Right cardiac atrium (tissue), 5 donors: ENCODE data around the gene APOB. TPM values are rescaled to one million over a fixed set of nuclear protein-coding genes. Genes with fewer than 3 reads are reported as not detected.

ENCODE experiments used
- ATAC-seq, 2 donors: fragments of 200-7000 bp; cut with Tn5 transposase; one replicate each; pipeline versions ENCODE4 v1.8.0 to v1.9.1; 2020; ENCODE audit warnings: moderate library complexity in 2 of 2, mild to moderate bottlenecking in 1 of 2
- DNase-seq, 3 donors: peaks; one replicate each; pipeline ENCODE4 v3.0.0-alpha.2; 2020
- H3K27ac ChIP-seq: one replicate; pipeline ENCODE4 v1.5.1; 2013; ENCODE audit warnings: mild to moderate bottlenecking, low read length, control low read depth, moderate library complexity
- H3K27me3 ChIP-seq: one replicate; pipeline ENCODE4 v1.6.1; 2013; ENCODE audit not compliant: control insufficient read depth, insufficient read depth
- H3K4me1 ChIP-seq: one replicate; pipeline ENCODE4 v1.6.1; 2013; ENCODE audit warnings: low read length; ENCODE audit not compliant: control insufficient read depth, insufficient read depth
- H3K4me3 ChIP-seq: one replicate; pipeline ENCODE4 v1.5.1; 2013; ENCODE audit warnings: low read length, control low read depth
- H3K9me3 ChIP-seq: one replicate; pipeline ENCODE4 v1.6.1; 2013; ENCODE audit warnings: low read length; ENCODE audit not compliant: control insufficient read depth
- WGBS: extraction: QIAGEN DNeasy Blood & Tissue Kit; methylation state at CpG from one replicate; pipeline ENCODE4 v1.1.7; 2013; 5-methylcytosine and 5-hydroxymethylcytosine counted together
- intact Hi-C, 4 donors: fragments of 100-400 bp; cut with DNase I; formaldehyde crosslinking; loops; one replicate each; pipeline versions ENCODE4 v1.11.0 to v1.14.0; 2022 to 2023
- polyA plus RNA-seq: library from polyadenylated mRNA; stranded (reverse); fragments of 200-250 nt; gene quantifications from one replicate; pipeline ENCODE4 v1.2.3, GENCODE V29; 2013
- total RNA-seq, 4 donors: library from RNA; stranded (reverse); fragmentation: NEBNext Ultra II Directional; extraction: Animal tissue kit (Norgen Biotek cat#: 25700); gene quantifications; one replicate each; pipeline ENCODE4 v1.2.1, GENCODE V29; 2021
- donor health status: healthy with polysubstance abuse.
- donor health status: DM: no; HTN: yes; CAD: no.
- donor health status: DM: no; HTN: no; CAD: no.
- donor health status: DM: no; HTN: yes; CAD: no; lungs with severe emphysema.
- donor health status: DM: yes; HTN: yes; CAD: no.

APOB gene
- total and polyA plus RNA-seq, 5 donors, result 3.6 to 93.2 (median 15.8) TPM

GRCh38 chr2:20998972-20999905 lies 44.6 kb downstream of the APOB start:
- 88% methylated on average over 5 of the region's 5 CpGs for WGBS

GRCh38 chr2:20997953-20998722 lies 45.7 kb downstream of the APOB start:
- no peak overlapping the region for H3K27ac ChIP-seq
- WGBS, result 81% methylated on average over 7 of the region's 7 CpGs
- no peaks in the 10 kb centered on the region for H3K27me3 ChIP-seq
- DNase-seq (no peak), ATAC-seq (no peak)
- no peaks in the 10 kb centered on the region for H3K9me3 ChIP-seq
- intact Hi-C loops, result no loop called here
- H3K4me3 ChIP-seq, result no peak overlapping the region
- H3K4me1 ChIP-seq, result no peaks in the 10 kb centered on the region

More at GRCh38 chr2:20998972-20999905, 44.6 kb downstream of the APOB start:
- intact Hi-C loops, result no loop called here
- Histone ChIP-seq H3K27me3 (no peaks in the 10 kb centered on the region), H3K9me3 (no peaks in the 10 kb centered on the region), H3K4me1 (no peaks in the 10 kb centered on the region), H3K4me3 (no peak overlapping the region), H3K27ac (no peak overlapping the region)
- ATAC-seq (no peak), DNase-seq (no peak)

GRCh38 chr2:20994130-20994529 lies 49.7 kb downstream of the APOB start:
- no peaks in the 10 kb centered on the region for H3K4me1 ChIP-seq
- ATAC-seq (no peak), DNase-seq (no peak)
- WGBS, result 78% methylated on average over 5 of the region's 5 CpGs
- no peaks in the 10 kb centered on the region for H3K9me3 ChIP-seq
- intact Hi-C loops, result no loop called here
- no peak overlapping the region for H3K4me3 ChIP-seq
- no peaks in the 10 kb centered on the region for H3K27me3 ChIP-seq
- no peak overlapping the region for H3K27ac ChIP-seq

- intact Hi-C loops, result no loop called here
- 55% methylated on average over 8 of the region's 8 CpGs for WGBS
- Histone ChIP-seq H3K4me1 (no peaks in the 10 kb centered on the region), H3K9me3 (no peaks in the 10 kb centered on the region), H3K4me3 (no peak overlapping the region), H3K27me3 (no peaks in the 10 kb centered on the region), H3K27ac (no peak overlapping the region)
- ATAC-seq (no peak), DNase-seq (no peak)
Observed at GRCh38 chr2:20992201-20992711, 51.6 kb downstream of the APOB start.

GRCh38 chr2:20990442-20991430 lies 53.1 kb downstream of the APOB start:
- H3K9me3 ChIP-seq, result no peaks in the 10 kb centered on the region
- 80% methylated on average over 20 of the region's 20 CpGs for WGBS
- H3K27ac ChIP-seq, result no peak overlapping the region
- no peak overlapping the region for H3K4me3 ChIP-seq
- no peaks in the 10 kb centered on the region for H3K4me1 ChIP-seq
- no peaks in the 10 kb centered on the region for H3K27me3 ChIP-seq
- DNase-seq (no peak), ATAC-seq (no peak)
- intact Hi-C loops, result no loop called here

- no peaks in the 10 kb centered on the region for H3K27me3 ChIP-seq
- no peak overlapping the region for H3K4me3 ChIP-seq
- H3K27ac ChIP-seq, result no peak overlapping the region
- no peak for ATAC-seq
- intact Hi-C loops, result no loop called here
- DNase-seq, result no peak
- 77% methylated on average over 1 of the region's 1 CpG for whole genome bisulfite sequencing
- H3K4me1 ChIP-seq, result no peaks in the 10 kb centered on the region
- no peaks in the 10 kb centered on the region for H3K9me3 ChIP-seq
Observed at GRCh38 chr2:20989404-20989803, 54.5 kb downstream of the APOB start.

- Histone ChIP-seq H3K27me3 (no peaks in the 10 kb centered on the region), H3K27ac (no peak overlapping the region), H3K9me3 (no peaks in the 10 kb centered on the region), H3K4me1 (no peaks in the 10 kb centered on the region), H3K4me3 (no peak overlapping the region)
- 61% methylated on average over 4 of the region's 4 CpGs for WGBS
- intact Hi-C loops, result no loop called here
- ATAC-seq (no peak), DNase-seq (no peak)
Observed at GRCh38 chr2:20988905-20989304, 55.0 kb downstream of the APOB start.

- 70% methylated on average over 5 of the region's 5 CpGs for WGBS
- H3K4me3 ChIP-seq, result no peak overlapping the region
- no peak overlapping the region for H3K27ac ChIP-seq
- no peaks in the 10 kb centered on the region for H3K9me3 ChIP-seq
- intact Hi-C loops, result no loop called here
- no peak for DNase-seq
- ATAC-seq, result no peak
- H3K4me1 ChIP-seq, result no peaks in the 10 kb centered on the region
- no peaks in the 10 kb centered on the region for H3K27me3 ChIP-seq
Observed at GRCh38 chr2:20986024-20986939, 57.6 kb downstream of the APOB start.

GRCh38 chr2:20985062-20985461 lies 58.8 kb downstream of the APOB start:
- ATAC-seq (no peak), DNase-seq (no peak)
- H3K9me3 ChIP-seq, result no peaks in the 10 kb centered on the region
- intact Hi-C loops, result no loop called here
- no peaks in the 10 kb centered on the region for H3K4me1 ChIP-seq
- no peaks in the 10 kb centered on the region for H3K27me3 ChIP-seq
- H3K4me3 ChIP-seq, result no peak overlapping the region
- no peak overlapping the region for H3K27ac ChIP-seq
- 28% methylated on average over 5 of the region's 5 CpGs for WGBS

GRCh38 chr2:20984408-20984807 lies 59.5 kb downstream of the APOB start:
- DNase-seq, result no peak
- no peak overlapping the region for H3K27ac ChIP-seq
- no peaks in the 10 kb centered on the region for H3K9me3 ChIP-seq
- intact Hi-C loops, result no loop called here
- H3K27me3 ChIP-seq, result no peaks in the 10 kb centered on the region
- no peak for ATAC-seq
- H3K4me3 ChIP-seq, result no peak overlapping the region
- 69% methylated on average over 8 of the region's 8 CpGs for whole genome bisulfite sequencing
- H3K4me1 ChIP-seq, result no peaks in the 10 kb centered on the region
